Ovary (tissue), 3 donors: ENCODE data around the gene RASD1.

ENCODE experiments used
- POLR2A ChIP-seq: fragments of 450-650 bp; IDR thresholded peaks from one replicate; pipeline ENCODE4 v1.6.1; 2017; ENCODE audit warnings: antibody characterized with exemption, mild to moderate bottlenecking, moderate library complexity
- TF ChIP-seq, protein P1 (sequence below), 3 donors: fragments of 450-650 bp in 2 of 3; fragments of 200-600 bp in 1 of 3; IDR thresholded peaks; one replicate each; pipeline versions ENCODE4 v1.5.1 to v1.8.0; 2016 to 2022; ENCODE audit warnings: antibody characterized with exemption in 3 of 3, mild to moderate bottlenecking in 1 of 3
- donor health status: DM: no; HTN: no; CAD: no.

DNA sequence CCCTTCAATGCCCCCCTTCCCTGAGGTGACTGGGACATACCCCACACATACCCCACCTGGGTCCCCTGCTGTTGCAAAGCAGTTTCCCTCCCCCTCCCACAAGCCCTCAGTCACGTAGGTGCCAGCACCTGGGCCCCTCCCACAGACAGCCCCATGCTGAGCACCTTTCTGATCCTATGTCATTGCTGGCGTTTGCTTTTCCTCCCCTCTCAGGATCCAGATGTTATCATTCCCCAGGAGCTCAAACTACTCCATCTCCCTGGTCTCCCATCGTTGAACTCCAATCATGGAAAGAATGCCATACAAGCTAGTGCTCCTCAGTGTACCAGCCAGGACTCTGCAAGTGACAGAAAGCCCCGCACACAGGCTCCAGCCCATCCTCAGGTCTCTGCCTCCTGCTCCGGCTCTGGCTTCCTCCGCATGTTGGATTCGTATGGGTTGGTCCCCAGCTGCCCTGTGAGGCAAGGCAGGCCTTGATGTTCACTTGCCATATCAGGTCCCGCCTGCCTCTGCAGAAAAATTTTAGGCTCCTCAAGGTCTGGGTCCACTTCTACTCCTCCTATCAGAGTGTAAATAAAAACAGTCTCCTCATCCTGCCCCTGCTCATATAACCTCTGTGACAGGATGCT, 50.8 kb downstream of the RASD1 start:
- TF ChIP-seq, protein P1, sequence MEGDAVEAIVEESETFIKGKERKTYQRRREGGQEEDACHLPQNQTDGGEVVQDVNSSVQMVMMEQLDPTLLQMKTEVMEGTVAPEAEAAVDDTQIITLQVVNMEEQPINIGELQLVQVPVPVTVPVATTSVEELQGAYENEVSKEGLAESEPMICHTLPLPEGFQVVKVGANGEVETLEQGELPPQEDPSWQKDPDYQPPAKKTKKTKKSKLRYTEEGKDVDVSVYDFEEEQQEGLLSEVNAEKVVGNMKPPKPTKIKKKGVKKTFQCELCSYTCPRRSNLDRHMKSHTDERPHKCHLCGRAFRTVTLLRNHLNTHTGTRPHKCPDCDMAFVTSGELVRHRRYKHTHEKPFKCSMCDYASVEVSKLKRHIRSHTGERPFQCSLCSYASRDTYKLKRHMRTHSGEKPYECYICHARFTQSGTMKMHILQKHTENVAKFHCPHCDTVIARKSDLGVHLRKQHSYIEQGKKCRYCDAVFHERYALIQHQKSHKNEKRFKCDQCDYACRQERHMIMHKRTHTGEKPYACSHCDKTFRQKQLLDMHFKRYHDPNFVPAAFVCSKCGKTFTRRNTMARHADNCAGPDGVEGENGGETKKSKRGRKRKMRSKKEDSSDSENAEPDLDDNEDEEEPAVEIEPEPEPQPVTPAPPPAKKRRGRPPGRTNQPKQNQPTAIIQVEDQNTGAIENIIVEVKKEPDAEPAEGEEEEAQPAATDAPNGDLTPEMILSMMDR (IDR thresholded peaks at IDR 0.05) = no peak
- TF ChIP-seq POLR2A = no peak
